Stimulated activated CD4-positive, alpha-beta T cell treated with anti-CD3 and anti-CD28 coated beads, Interleukin-15, amount 100 ng/mL, for 48 hours (primary cell): ENCODE results near the gene C1QL2.

ENCODE experiments used
- DNase-seq, 2 donors: peaks; one replicate each; pipeline ENCODE4 v3.0.0-alpha.2; 2020; ENCODE audit warnings: low read depth in 2 of 2

C1QL2 gene

GRCh38 chr2:119158563-119159347 is at the start of gene C1QL2:
C1QL2 (minus strand) TSS chr2:119158751; CDS start chr2:119158269, 482 bp downstream.
- DNase-seq: no peak

GRCh38 chr2:119207447-119207846 is 48.9 kb upstream of the C1QL2 start:
- DNase-seq: no peak

- DNase-seq: no peak
These were observed 47.6 kb upstream of the C1QL2 start for GRCh38 chr2:119206201-119206600.

GRCh38 chr2:119205001-119205706 is 46.6 kb upstream of the C1QL2 start:
- no peak for DNase-seq

- DNase-seq: no peak
These were observed 46.0 kb upstream of the C1QL2 start for GRCh38 chr2:119204525-119204924.

- no peak for DNase-seq
These were observed 44.2 kb upstream of the C1QL2 start for GRCh38 chr2:119202610-119203310.

- no peak for DNase-seq
These were observed 43.3 kb upstream of the C1QL2 start for GRCh38 chr2:119201815-119202214.

GRCh38 chr2:119198240-119198840 is 39.8 kb upstream of the C1QL2 start:
- no peak for DNase-seq

GRCh38 chr2:119197529-119198239 is 39.1 kb upstream of the C1QL2 start:
- DNase-seq: no peak

GRCh38 chr2:119197126-119197405 is 38.5 kb upstream of the C1QL2 start:
- no peak for DNase-seq

- DNase-seq: no peak
These were observed 38.0 kb upstream of the C1QL2 start for GRCh38 chr2:119196301-119197125.

GRCh38 chr2:119195887-119196286 is 37.3 kb upstream of the C1QL2 start:
- no peak for DNase-seq

- DNase-seq: no peak
These were observed 36.5 kb upstream of the C1QL2 start for GRCh38 chr2:119195001-119195400.

- no peak for DNase-seq
These were observed 34.3 kb upstream of the C1QL2 start for GRCh38 chr2:119192893-119193292.

GRCh38 chr2:119190321-119191111 is 32.0 kb upstream of the C1QL2 start:
- no peak for DNase-seq

GRCh38 chr2:119184512-119184911 is 26.0 kb upstream of the C1QL2 start:
- no peak for DNase-seq

GRCh38 chr2:119181791-119182445 is 23.4 kb upstream of the C1QL2 start:
- no peak for DNase-seq

GRCh38 chr2:119181391-119181790 is 22.8 kb upstream of the C1QL2 start:
- no peak for DNase-seq

- DNase-seq: no peak
These were observed 22.3 kb upstream of the C1QL2 start for GRCh38 chr2:119180892-119181291.

GRCh38 chr2:119179991-119180390 is 21.4 kb upstream of the C1QL2 start:
- no peak for DNase-seq
